Heart left ventricle (tissue), 13 donors: ENCODE data around the gene BET1.

ENCODE experiments used
- POLR2A ChIP-seq, 2 donors: fragments of 450-650 bp; IDR thresholded peaks; one replicate each; pipeline ENCODE4 v1.6.1; 2017; ENCODE audit warnings: antibody characterized with exemption in 2 of 2, mild to moderate bottlenecking in 2 of 2, moderate library complexity in 2 of 2
- TF ChIP-seq, protein P1 (sequence below), 12 donors: fragments of 200-600 bp; sonication (generic) in 4 of 12; IDR thresholded peaks; one replicate each; pipeline versions ENCODE4 v1.5.0 to v1.8.0; 2018 to 2022; ENCODE audit warnings: antibody characterized with exemption in 12 of 12, mild to moderate bottlenecking in 5 of 12
- donor health status: ischemic (EF 13 %, LVEDD 7.1; RV severe dilation, severe dysfunction).
- donor health status: DM: no; HTN: yes; CAD: no.
- donor health status: DM: no; HTN: no; CAD: no.
- donor health status: ischemic (EF 25% LVEDD 6.9; RV normal size, moderate dysfunction).
- donor health status: ischemic (EF 25% LVEDD 5.7; RV mildly dilated, moderate dysfunction).
- donor health status: ischemic (EF 35%, LVEDD 5.7; RV mildly dilated, moderate dysfunction).
- donor health status: nonischemic (EF 11% LVEDD 7.7; RV severe dilation, severe dysfunction).
- donor health status: DM: yes; HTN: yes; CAD: no.
- donor health status: PGD.
- donor health status: ischemic (EF 29% LVEDD 5.4; RV normal size, mild dysfunction).
- donor health status: nonischemic (EF 23%, LVEDD 6.1; RV moderate dilation, normal function).

DNA sequence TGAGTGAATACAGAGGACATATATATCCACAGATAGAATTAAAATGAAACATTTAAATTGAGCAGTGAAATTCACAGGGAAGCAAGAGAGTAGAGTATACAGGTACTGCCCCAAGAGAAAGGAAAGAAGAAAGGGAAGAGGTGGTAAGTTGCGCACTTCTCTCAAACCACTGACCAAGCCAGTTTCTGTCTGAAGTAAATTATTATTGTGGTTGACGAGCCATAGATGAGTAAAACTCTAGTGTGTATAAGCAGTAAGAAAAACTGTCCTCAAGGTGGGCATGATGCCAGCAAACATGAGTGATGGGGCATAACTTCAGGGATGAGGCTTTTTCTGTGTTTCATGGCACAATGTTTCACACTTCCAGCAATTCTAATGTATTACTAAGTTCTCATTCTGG lies 4.4 kb upstream of the BET1 start:
- TF ChIP-seq, protein P1, sequence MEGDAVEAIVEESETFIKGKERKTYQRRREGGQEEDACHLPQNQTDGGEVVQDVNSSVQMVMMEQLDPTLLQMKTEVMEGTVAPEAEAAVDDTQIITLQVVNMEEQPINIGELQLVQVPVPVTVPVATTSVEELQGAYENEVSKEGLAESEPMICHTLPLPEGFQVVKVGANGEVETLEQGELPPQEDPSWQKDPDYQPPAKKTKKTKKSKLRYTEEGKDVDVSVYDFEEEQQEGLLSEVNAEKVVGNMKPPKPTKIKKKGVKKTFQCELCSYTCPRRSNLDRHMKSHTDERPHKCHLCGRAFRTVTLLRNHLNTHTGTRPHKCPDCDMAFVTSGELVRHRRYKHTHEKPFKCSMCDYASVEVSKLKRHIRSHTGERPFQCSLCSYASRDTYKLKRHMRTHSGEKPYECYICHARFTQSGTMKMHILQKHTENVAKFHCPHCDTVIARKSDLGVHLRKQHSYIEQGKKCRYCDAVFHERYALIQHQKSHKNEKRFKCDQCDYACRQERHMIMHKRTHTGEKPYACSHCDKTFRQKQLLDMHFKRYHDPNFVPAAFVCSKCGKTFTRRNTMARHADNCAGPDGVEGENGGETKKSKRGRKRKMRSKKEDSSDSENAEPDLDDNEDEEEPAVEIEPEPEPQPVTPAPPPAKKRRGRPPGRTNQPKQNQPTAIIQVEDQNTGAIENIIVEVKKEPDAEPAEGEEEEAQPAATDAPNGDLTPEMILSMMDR (IDR thresholded peaks at IDR 0.05) = no peak
- no peak for TF ChIP-seq POLR2A (IDR thresholded peaks at IDR 0.05)
